CD14-positive monocyte (primary cell): ENCODE results near the gene FBH1. TPM values are rescaled to one million over a fixed set of nuclear protein-coding genes. Genes with fewer than 3 reads are reported as not detected.
"Not testable (repeated sequence)": the region's sequence is repeated elsewhere in the genome, so short reads cannot be mapped to it uniquely, and the experiment has no call there.

Experiments used
- DNase-seq, 3 donors: peaks; one replicate each; pipeline ENCODE4 v3.0.0-alpha.2; 2011 to 2022
- H2AFZ ChIP-seq: 2 replicates; pipeline ENCODE4 v1.6.0; 2012; ENCODE audit warnings: mild to moderate bottlenecking, low read depth, low read length, inconsistent platforms; ENCODE audit not compliant: insufficient read depth, poor library complexity, severe bottlenecking
- H3K27ac ChIP-seq, 2 donors: 1 replicate in 1 of 2; 2 replicates in 1 of 2; pipeline ENCODE4 v1.5.1; 2012 to 2013; ENCODE audit warnings: low read length in 2 of 2, control low read depth in 1 of 2, inconsistent platforms in 1 of 2, low read depth in 1 of 2, mild to moderate bottlenecking in 1 of 2
- H3K27me3 ChIP-seq, 2 donors: one replicate each; pipeline versions ENCODE4 v1.6.0 to v1.6.1; 2011 to 2013; ENCODE audit warnings: low read length in 2 of 2; ENCODE audit not compliant: control insufficient read depth in 2 of 2, insufficient read depth in 2 of 2
- H3K36me3 ChIP-seq, 2 donors: replicated peaks in 1 of 2; 1 replicate in 1 of 2; 2 replicates in 1 of 2; pipeline versions ENCODE4 v1.5.1 to v1.6.1; 2012 to 2013; ENCODE audit warnings: low read length in 2 of 2, control low read depth in 1 of 2, inconsistent platforms in 1 of 2, mild to moderate bottlenecking in 1 of 2; ENCODE audit not compliant: insufficient read depth in 2 of 2, control insufficient read depth in 1 of 2
- H3K4me1 ChIP-seq, 2 donors: 1 replicate in 1 of 2; 2 replicates in 1 of 2; pipeline versions ENCODE4 v1.5.1 to v1.6.1; 2012 to 2013; ENCODE audit warnings: low read length in 2 of 2, control low read depth in 1 of 2, inconsistent platforms in 1 of 2, mild to moderate bottlenecking in 1 of 2, moderate library complexity in 1 of 2; ENCODE audit not compliant: insufficient read depth in 2 of 2, control insufficient read depth in 1 of 2
- H3K4me2 ChIP-seq: replicated peaks from 2 replicates; pipeline ENCODE3; 2012; ENCODE audit warnings: low read length, moderate library complexity, mild to moderate bottlenecking; ENCODE audit not compliant: poor library complexity, severe bottlenecking; ENCODE audit errors: extremely low read depth
- H3K4me3 ChIP-seq, 3 experiments: fragments of 200-600 bp in 1 of 3; sonication (generic) in 1 of 3; replicated peaks in 1 of 3; 1 replicate in 2 of 3; 2 replicates in 1 of 3; pipeline ENCODE4 v1.5.1; 2011 to 2013; ENCODE audit warnings: low read length in 3 of 3, mild to moderate bottlenecking in 3 of 3, control low read depth in 2 of 3, low read depth in 2 of 3, inconsistent platforms in 1 of 3, moderate library complexity in 1 of 3
- H3K79me2 ChIP-seq: 2 replicates; pipeline ENCODE4 v1.6.0; 2012; ENCODE audit warnings: mild to moderate bottlenecking, control low read depth, inconsistent platforms, low read length, moderate library complexity; ENCODE audit not compliant: insufficient read depth
- H3K9ac ChIP-seq: 2 replicates; pipeline ENCODE4 v1.6.0; 2017; ENCODE audit warnings: low read length, mild to moderate bottlenecking; ENCODE audit not compliant: insufficient read depth, poor library complexity, severe bottlenecking
- H3K9me3 ChIP-seq, 2 donors: replicated peaks in 1 of 2; 1 replicate in 1 of 2; 2 replicates in 1 of 2; pipeline versions ENCODE4 v1.5.1 to v1.6.1; 2012 to 2013; ENCODE audit warnings: low read length in 2 of 2, control low read depth in 1 of 2; ENCODE audit not compliant: control insufficient read depth in 1 of 2, insufficient read depth in 1 of 2
- H4K20me1 ChIP-seq: 2 replicates; pipeline ENCODE4 v1.6.0; 2012; ENCODE audit warnings: mild to moderate bottlenecking, low read length, control low read depth, moderate library complexity; ENCODE audit not compliant: insufficient read depth
- H3K27ac Mint-ChIP-seq, 7 donors: one replicate each; pipeline ENCODE4 v1.8.0; 2020; ENCODE audit warnings: mild to moderate bottlenecking in 7 of 7, mixed read lengths in 7 of 7, moderate library complexity in 6 of 7, inconsistent platforms in 2 of 7
- H3K27me3 Mint-ChIP-seq, 3 donors: one replicate each; pipeline ENCODE4 v1.8.0; 2021 to 2022; ENCODE audit warnings: low read depth in 3 of 3, mild to moderate bottlenecking in 3 of 3, mixed read lengths in 3 of 3, moderate library complexity in 3 of 3, inconsistent platforms in 1 of 3
- H3K36me3 Mint-ChIP-seq, 2 donors: one replicate each; pipeline ENCODE4 v1.8.0; 2020; ENCODE audit warnings: mixed read lengths in 2 of 2, inconsistent platforms in 1 of 2, mild to moderate bottlenecking in 1 of 2
- H3K4me1 Mint-ChIP-seq: one replicate; pipeline ENCODE4 v1.8.0; 2020; ENCODE audit warnings: mild to moderate bottlenecking, mixed read lengths
- H3K4me3 Mint-ChIP-seq, 2 donors: one replicate each; pipeline ENCODE4 v1.8.0; 2020; ENCODE audit warnings: mild to moderate bottlenecking in 2 of 2, mixed read lengths in 2 of 2, moderate library complexity in 1 of 2
- H3K9me3 Mint-ChIP-seq, 7 donors: one replicate each; pipeline ENCODE4 v1.8.0; 2020 to 2022; ENCODE audit warnings: mixed read lengths in 7 of 7, mild to moderate bottlenecking in 6 of 7, moderate library complexity in 6 of 7, inconsistent platforms in 2 of 7
- CTCF ChIP-seq: fragments of 200-600 bp; IDR thresholded peaks from one replicate; pipeline ENCODE4 v1.8.0; 2022; ENCODE audit warnings: antibody characterized with exemption, mild to moderate bottlenecking
- WGBS: methylation state at CpG from one replicate; pipeline ENCODE4 v1.1.5; 2013; ENCODE audit warnings: missing lambda C conversion rate; ENCODE audit not compliant: insufficient coverage; 5-methylcytosine and 5-hydroxymethylcytosine counted together
- intact Hi-C, 2 donors: fragments of 100-400 bp; cut with micrococcal nuclease; formaldehyde crosslinking; loops; one replicate each; pipeline versions ENCODE4 v1.15.0 to v1.15.1; 2023
- polyA plus RNA-seq, 3 donors: library from polyadenylated mRNA; depleted of rRNA in 1 of 3; unstranded in 2 of 3; stranded (reverse) in 1 of 3; fragments of 300-500 nt in 2 of 3; fragments of >200 nt in 1 of 3; fragmentation: Illumina TruSeq in 2 of 3; gene quantifications; 1 replicate in 2 of 3; 2 replicates in 1 of 3; pipeline ENCODE4 v1.2.3, GENCODE V29; 2012 to 2021

Gene FBH1
- polyA plus RNA-seq, 3 donors = 33.9 to 73.3 (median 48.3) TPM

GRCh38 chr10:5843686-5844344 lies 46.2 kb upstream of the FBH1 start:
- H3K4me1 Mint-ChIP-seq = peaks cover 15% of the 10 kb centered on the region
- H3K27ac ChIP-seq = no peak overlapping the region
- no peak overlapping the region for H3K4me3 Mint-ChIP-seq
- H3K27ac Mint-ChIP-seq = no peak overlapping the region
- H3K27me3 Mint-ChIP-seq = peaks cover 0 to 9% (median 2%) of the 10 kb centered on the region in 3 donors
- no peak overlapping the region for H3K4me2 ChIP-seq
- peaks cover 0 to 2% (median 0%) of the 10 kb centered on the region in 7 donors for H3K9me3 Mint-ChIP-seq
- H3K4me1 ChIP-seq = peaks cover 6 to 9% of the 10 kb centered on the region in 2 donors
- no peak overlapping the region for H3K9ac ChIP-seq
- no peaks in the 10 kb centered on the region for H3K27me3 ChIP-seq
- no peak overlapping the region for H3K4me3 ChIP-seq
- no peaks in the 10 kb centered on the region for H4K20me1 ChIP-seq
- H2AFZ ChIP-seq = no peak overlapping the region
- no peaks in the 10 kb centered on the region for H3K36me3 Mint-ChIP-seq
- 94% methylated on average over 3 of the region's 4 CpGs for WGBS
- no peaks in the 10 kb centered on the region for H3K36me3 ChIP-seq
- intact Hi-C loops = no loop called here
- no peaks in the 10 kb centered on the region for H3K79me2 ChIP-seq
- no peak for DNase-seq
- no peaks in the 10 kb centered on the region for H3K9me3 ChIP-seq
- TF ChIP-seq CTCF = no peak

- Histone ChIP-seq H3K27me3 (no peaks in the 10 kb centered on the region), H2AFZ (no peak overlapping the region), H3K4me3 (no peak overlapping the region), H3K4me2 (no peak overlapping the region), H4K20me1 (no peaks in the 10 kb centered on the region), H3K27ac (no peak overlapping the region), H3K4me1 (peaks cover 6 to 9% of the 10 kb centered on the region in 2 donors), H3K9me3 (no peaks in the 10 kb centered on the region), H3K9ac (no peak overlapping the region), H3K36me3 (no peaks in the 10 kb centered on the region), H3K79me2 (no peaks in the 10 kb centered on the region)
- intact Hi-C loops = no loop called here
- H3K4me3 Mint-ChIP-seq = no peak overlapping the region
- H3K9me3 Mint-ChIP-seq = peaks cover 0 to 2% (median 0%) of the 10 kb centered on the region in 7 donors
- no peaks in the 10 kb centered on the region for H3K36me3 Mint-ChIP-seq
- WGBS = 79% methylated on average over 4 of the region's 13 CpGs
- peaks cover 0 to 9% (median 2%) of the 10 kb centered on the region in 3 donors for H3K27me3 Mint-ChIP-seq
- DNase-seq = no peak
- peaks cover 15% of the 10 kb centered on the region for H3K4me1 Mint-ChIP-seq
- no peak for TF ChIP-seq CTCF
- peak overlapping the region in 1 of 7 donors; percentile 28 for H3K27ac Mint-ChIP-seq
These were observed 45.5 kb upstream of the FBH1 start for GRCh38 chr10:5844345-5845055.

- intact Hi-C loops, H3K4me2 ChIP-seq, H3K4me1 Mint-ChIP-seq: not testable (repeated sequence)
These were observed 43.4 kb upstream of the FBH1 start for GRCh38 chr10:5846667-5847066.

More at GRCh38 chr10:5846667-5847066, 43.4 kb upstream of the FBH1 start:
- H3K27me3 ChIP-seq, H3K9ac ChIP-seq, H3K4me3 Mint-ChIP-seq, H3K4me1 ChIP-seq, H2AFZ ChIP-seq, H3K9me3 Mint-ChIP-seq, H4K20me1 ChIP-seq, H3K36me3 Mint-ChIP-seq, H3K27ac ChIP-seq, H3K79me2 ChIP-seq, H3K9me3 ChIP-seq, H3K4me3 ChIP-seq, H3K36me3 ChIP-seq, H3K27me3 Mint-ChIP-seq: not testable (repeated sequence)
- peak in 1 of 3 donors; percentile 20 for DNase-seq
- peak overlapping the region in 1 of 7 donors; percentile 7 for H3K27ac Mint-ChIP-seq
- no CpG with 5 or more reads among the region's 4 CpGs for WGBS
